NT2/D1 (cell line): ENCODE results near the gene IMPA2.

Experiments
- SUZ12 ChIP-seq: IDR thresholded peaks from 2 replicates; pipeline ENCODE4 v1.6.1; 2011; ENCODE audit not compliant: insufficient read length, insufficient read depth; ENCODE audit errors: extremely low read depth
- YY1 ChIP-seq: IDR thresholded peaks from 2 replicates; pipeline ENCODE4 v1.6.1; 2011; ENCODE audit not compliant: insufficient read length, insufficient read depth
- ZNF274 ChIP-seq: IDR thresholded peaks from 2 replicates; pipeline ENCODE4 v1.6.1; 2011; ENCODE audit warnings: mild to moderate bottlenecking, low read depth, low read length

- TF ChIP-seq SUZ12 (no peak), YY1 (no peak), ZNF274 (no peak)
Measured at GRCh38 chr18:12014521-12015415, 33.5 kb downstream of the IMPA2 start.
